ENCODE data around the gene EPS8.
A peak's percentile ranks its signal among the peaks of the same experiment; 100 is the strongest.

The EPS8 gene

GRCh38 chr12:15789220-15790171 lies at the start of gene EPS8:
TSS of gene EPS8 (minus strand) at chr12:15789388. CDS start at chr12:15682951, 106,437 bp downstream.
- peaks cover 16% of the 10 kb centered on the region for H3K4me1 Mint-ChIP-seq
- no peaks in the 10 kb centered on the region for H3K36me3 Mint-ChIP-seq
- peak within 1 kb of the TSS; percentile 94 for H3K4me3 Mint-ChIP-seq
- H3K9me3 Mint-ChIP-seq, result no peaks in the 10 kb centered on the region
- H3K27ac Mint-ChIP-seq, result peak within 1 kb of the TSS; percentile 47
- peaks cover 33% of the 10 kb centered on the region for H3K27me3 Mint-ChIP-seq

GRCh38 chr12:15837141-15837790 lies 48.1 kb upstream of the EPS8 start:
- no peaks in the 10 kb centered on the region for H3K4me1 Mint-ChIP-seq
- H3K27me3 Mint-ChIP-seq, result peaks cover 3% of the 10 kb centered on the region
- no peaks in the 10 kb centered on the region for H3K9me3 Mint-ChIP-seq
- H3K36me3 Mint-ChIP-seq, result no peaks in the 10 kb centered on the region
- no peak overlapping the region for H3K27ac Mint-ChIP-seq
- H3K4me3 Mint-ChIP-seq, result no peak overlapping the region

GRCh38 chr12:15834575-15834974 lies 45.4 kb upstream of the EPS8 start:
- H3K9me3 Mint-ChIP-seq, result no peaks in the 10 kb centered on the region
- no peak overlapping the region for H3K27ac Mint-ChIP-seq
- H3K4me3 Mint-ChIP-seq, result no peak overlapping the region
- H3K36me3 Mint-ChIP-seq, result no peaks in the 10 kb centered on the region
- no peaks in the 10 kb centered on the region for H3K4me1 Mint-ChIP-seq
- H3K27me3 Mint-ChIP-seq, result peaks cover 3% of the 10 kb centered on the region

GRCh38 chr12:15831315-15831978 lies 42.3 kb upstream of the EPS8 start:
- no peaks in the 10 kb centered on the region for H3K27me3 Mint-ChIP-seq
- H3K9me3 Mint-ChIP-seq, result no peaks in the 10 kb centered on the region
- H3K27ac Mint-ChIP-seq, result no peak overlapping the region
- H3K36me3 Mint-ChIP-seq, result no peaks in the 10 kb centered on the region
- H3K4me3 Mint-ChIP-seq, result no peak overlapping the region
- H3K4me1 Mint-ChIP-seq, result no peaks in the 10 kb centered on the region

- H3K4me1 Mint-ChIP-seq, result no peaks in the 10 kb centered on the region
Measured at GRCh38 chr12:15830538-15830937, 41.4 kb upstream of the EPS8 start.

GRCh38 chr12:15829949-15830348 lies 40.8 kb upstream of the EPS8 start:
- Mint-ChIP-seq H3K4me3 (no peak overlapping the region), H3K9me3 (no peaks in the 10 kb centered on the region), H3K27me3 (peaks cover 2% of the 10 kb centered on the region), H3K36me3 (no peaks in the 10 kb centered on the region), H3K4me1 (no peaks in the 10 kb centered on the region), H3K27ac (no peak overlapping the region)

More at GRCh38 chr12:15830538-15830937, 41.4 kb upstream of the EPS8 start:
- Mint-ChIP-seq H3K4me3 (no peak overlapping the region), H3K27ac (no peak overlapping the region), H3K27me3 (peaks cover 2% of the 10 kb centered on the region), H3K36me3 (no peaks in the 10 kb centered on the region), H3K9me3 (no peaks in the 10 kb centered on the region)

GRCh38 chr12:15829255-15829654 lies 40.1 kb upstream of the EPS8 start:
- H3K36me3 Mint-ChIP-seq, result no peaks in the 10 kb centered on the region
- no peak overlapping the region for H3K4me3 Mint-ChIP-seq
- H3K27me3 Mint-ChIP-seq, result peaks cover 2% of the 10 kb centered on the region
- H3K4me1 Mint-ChIP-seq, result no peaks in the 10 kb centered on the region
- H3K27ac Mint-ChIP-seq, result no peak overlapping the region
- no peaks in the 10 kb centered on the region for H3K9me3 Mint-ChIP-seq

GRCh38 chr12:15827136-15827535 lies 37.9 kb upstream of the EPS8 start:
- no peaks in the 10 kb centered on the region for H3K9me3 Mint-ChIP-seq
- H3K36me3 Mint-ChIP-seq, result no peaks in the 10 kb centered on the region
- no peaks in the 10 kb centered on the region for H3K4me1 Mint-ChIP-seq
- H3K4me3 Mint-ChIP-seq, result no peak overlapping the region
- peaks cover 2% of the 10 kb centered on the region for H3K27me3 Mint-ChIP-seq
- H3K27ac Mint-ChIP-seq, result no peak overlapping the region

GRCh38 chr12:15824516-15824915 lies 35.3 kb upstream of the EPS8 start:
- Mint-ChIP-seq H3K27ac (no peak overlapping the region), H3K36me3 (no peaks in the 10 kb centered on the region), H3K27me3 (peaks cover 2% of the 10 kb centered on the region), H3K4me3 (no peak overlapping the region), H3K9me3 (no peaks in the 10 kb centered on the region), H3K4me1 (no peaks in the 10 kb centered on the region)

- H3K9me3 Mint-ChIP-seq, result no peaks in the 10 kb centered on the region
- H3K36me3 Mint-ChIP-seq, result no peaks in the 10 kb centered on the region
- H3K4me1 Mint-ChIP-seq, result no peaks in the 10 kb centered on the region
- no peak overlapping the region for H3K4me3 Mint-ChIP-seq
- peaks cover 2% of the 10 kb centered on the region for H3K27me3 Mint-ChIP-seq
- no peak overlapping the region for H3K27ac Mint-ChIP-seq
Measured at GRCh38 chr12:15823360-15824128, 34.4 kb upstream of the EPS8 start.

- Mint-ChIP-seq H3K4me1 (no peaks in the 10 kb centered on the region), H3K36me3 (no peaks in the 10 kb centered on the region), H3K27ac (no peak overlapping the region), H3K9me3 (no peaks in the 10 kb centered on the region), H3K4me3 (no peak overlapping the region), H3K27me3 (peaks cover 7% of the 10 kb centered on the region)
Measured at GRCh38 chr12:15819644-15820437, 30.7 kb upstream of the EPS8 start.

GRCh38 chr12:15818418-15818817 lies 29.2 kb upstream of the EPS8 start:
- Mint-ChIP-seq H3K27ac (no peak overlapping the region), H3K9me3 (no peaks in the 10 kb centered on the region), H3K4me1 (no peaks in the 10 kb centered on the region), H3K4me3 (no peak overlapping the region), H3K27me3 (peaks cover 9% of the 10 kb centered on the region), H3K36me3 (no peaks in the 10 kb centered on the region)

GRCh38 chr12:15815730-15816129 lies 26.5 kb upstream of the EPS8 start:
- Mint-ChIP-seq H3K36me3 (no peaks in the 10 kb centered on the region), H3K27ac (no peak overlapping the region), H3K27me3 (peaks cover 13% of the 10 kb centered on the region), H3K9me3 (no peaks in the 10 kb centered on the region), H3K4me3 (no peak overlapping the region), H3K4me1 (no peaks in the 10 kb centered on the region)

GRCh38 chr12:15811214-15812127 lies 22.3 kb upstream of the EPS8 start:
- Mint-ChIP-seq H3K9me3 (no peaks in the 10 kb centered on the region), H3K36me3 (no peaks in the 10 kb centered on the region), H3K4me1 (no peaks in the 10 kb centered on the region), H3K27ac (no peak overlapping the region), H3K4me3 (no peak overlapping the region), H3K27me3 (peaks cover 6% of the 10 kb centered on the region)
